Measurements from ENCODE around the gene CCDC57. TPM values are rescaled to one million over a fixed set of nuclear protein-coding genes. Genes with fewer than 3 reads are reported as not detected.

CCDC57 gene
- total RNA-seq, 1 experiment from 2014 or later, result 36.6 TPM

DNA sequence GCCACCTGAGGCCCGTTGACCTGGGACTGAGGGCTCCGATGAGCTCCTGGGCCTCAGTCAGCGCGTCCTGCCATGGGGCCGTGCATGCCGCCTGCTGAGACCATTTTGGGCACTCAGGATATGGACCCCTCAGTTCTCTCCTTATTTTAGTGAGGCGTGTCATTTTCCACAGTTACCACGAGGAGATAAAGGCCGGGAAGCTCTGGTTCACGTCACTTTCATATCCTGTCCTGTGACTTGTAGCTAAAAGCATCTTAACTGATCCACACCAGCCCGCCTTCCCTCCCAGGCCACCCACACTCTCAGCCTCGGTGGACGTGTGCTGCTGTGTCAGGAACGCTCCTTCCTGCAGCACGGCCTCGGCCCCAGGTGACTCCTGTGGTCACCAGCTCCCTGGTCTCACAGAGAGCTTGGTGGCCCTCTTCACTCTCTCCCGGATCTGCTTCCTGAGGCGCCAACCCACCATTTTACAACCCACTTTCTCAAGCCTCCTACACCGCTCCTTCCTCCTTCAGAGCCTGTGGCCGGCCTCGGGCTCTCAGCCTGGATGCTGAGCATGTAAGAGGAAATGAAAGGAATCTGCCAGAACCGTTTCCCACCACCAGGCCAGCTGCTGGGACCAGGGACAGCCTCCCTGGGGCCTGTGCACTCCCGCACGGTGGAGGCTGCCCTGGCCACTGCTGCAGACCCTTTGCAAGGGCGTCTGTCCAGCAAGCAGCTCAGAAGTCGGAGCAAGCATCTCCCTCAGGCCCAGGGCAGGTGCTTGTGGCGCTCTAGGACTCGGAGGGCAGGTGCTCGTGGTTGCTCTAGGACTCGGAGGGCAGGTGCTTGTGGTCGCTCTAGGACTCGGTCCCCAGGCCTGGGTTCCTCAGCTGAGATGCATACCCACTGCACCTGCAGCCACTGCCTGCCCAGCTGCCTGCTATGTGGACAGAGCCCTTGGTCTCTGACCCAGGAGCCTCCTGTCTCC lies 90.7 kb downstream of the CCDC57 start:
- intact Hi-C loops (cut with micrococcal nuclease), result no loop called here

GRCh38 chr17:82121246-82121645 lies 91.4 kb downstream of the CCDC57 start:
- intact Hi-C loops (cut with micrococcal nuclease), result no loop called here
- DNase-seq (no peak), ATAC-seq (no peak)
- H3K27me3 ChIP-seq (ENCODE audit: low read length), result no peaks in the 10 kb centered on the region
- ChIA-PET CTCF (no interaction called here), POLR2A (ENCODE audit: unreplicated experiment) (no interaction called here)
- H3K36me3 ChIP-seq (ENCODE audit: low read depth, low read length), result no peaks in the 10 kb centered on the region
- no peaks in the 10 kb centered on the region for H3K9me2 ChIP-seq (replicated peaks; ENCODE audit: low read length)
- H2AFZ ChIP-seq (ENCODE audit: low read length), result no peak overlapping the region
- no peaks in the 10 kb centered on the region for H3F3A ChIP-seq (ENCODE audit: low read length, unreplicated experiment)
- no peak overlapping the region for H3K27ac ChIP-seq (ENCODE audit: low read length)
- no peaks in the 10 kb centered on the region for H3K79me2 ChIP-seq (ENCODE audit: low read length)
- no peak overlapping the region for H3K4me2 ChIP-seq (ENCODE audit: low read length)
- no peaks in the 10 kb centered on the region for H3K4me1 ChIP-seq (ENCODE audit: insufficient read depth, low read length)
- no peaks in the 10 kb centered on the region for H4K20me1 ChIP-seq (ENCODE audit: low read length)
- H3K9me3 ChIP-seq (ENCODE audit: low read length), result no peaks in the 10 kb centered on the region
- H3K4me3 ChIP-seq (ENCODE audit: low read length), result no peak overlapping the region
- no peak for TF ChIP-seq EZH2 (IDR thresholded peaks at IDR 0.05; ENCODE audit: low read length, unreplicated experiment)
- TF ChIP-seq, protein P1, sequence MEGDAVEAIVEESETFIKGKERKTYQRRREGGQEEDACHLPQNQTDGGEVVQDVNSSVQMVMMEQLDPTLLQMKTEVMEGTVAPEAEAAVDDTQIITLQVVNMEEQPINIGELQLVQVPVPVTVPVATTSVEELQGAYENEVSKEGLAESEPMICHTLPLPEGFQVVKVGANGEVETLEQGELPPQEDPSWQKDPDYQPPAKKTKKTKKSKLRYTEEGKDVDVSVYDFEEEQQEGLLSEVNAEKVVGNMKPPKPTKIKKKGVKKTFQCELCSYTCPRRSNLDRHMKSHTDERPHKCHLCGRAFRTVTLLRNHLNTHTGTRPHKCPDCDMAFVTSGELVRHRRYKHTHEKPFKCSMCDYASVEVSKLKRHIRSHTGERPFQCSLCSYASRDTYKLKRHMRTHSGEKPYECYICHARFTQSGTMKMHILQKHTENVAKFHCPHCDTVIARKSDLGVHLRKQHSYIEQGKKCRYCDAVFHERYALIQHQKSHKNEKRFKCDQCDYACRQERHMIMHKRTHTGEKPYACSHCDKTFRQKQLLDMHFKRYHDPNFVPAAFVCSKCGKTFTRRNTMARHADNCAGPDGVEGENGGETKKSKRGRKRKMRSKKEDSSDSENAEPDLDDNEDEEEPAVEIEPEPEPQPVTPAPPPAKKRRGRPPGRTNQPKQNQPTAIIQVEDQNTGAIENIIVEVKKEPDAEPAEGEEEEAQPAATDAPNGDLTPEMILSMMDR (conservative IDR thresholded peaks at IDR 0.05; ENCODE audit: low read depth, low read length), result no peak
- no peak for TF ChIP-seq EZH2phosphoT487 (IDR thresholded peaks at IDR 0.05; ENCODE audit: borderline replicate concordance, low read length)
- BruUV-seq (replicated peaks), result no TSS peak
- H3K9ac ChIP-seq (ENCODE audit: low read length), result no peak overlapping the region

More for the DNA sequence above, 90.7 kb downstream of the CCDC57 start:
- DNase-seq, result no peak
- TF ChIP-seq EZH2 (IDR thresholded peaks at IDR 0.05; ENCODE audit: low read length, unreplicated experiment), result no peak
- no peak for TF ChIP-seq EZH2phosphoT487 (IDR thresholded peaks at IDR 0.05; ENCODE audit: borderline replicate concordance, low read length)
- TF ChIP-seq, protein P1 (conservative IDR thresholded peaks at IDR 0.05; ENCODE audit: low read depth, low read length), result no peak
- CTCF ChIA-PET, result no interaction called here
- BruUV-seq (replicated peaks), result no TSS peak
- Histone ChIP-seq H3K9me2 (replicated peaks; ENCODE audit: low read length) (no peaks in the 10 kb centered on the region), H3K9me3 (ENCODE audit: low read length) (no peaks in the 10 kb centered on the region), H4K20me1 (ENCODE audit: low read length) (no peaks in the 10 kb centered on the region), H2AFZ (ENCODE audit: low read length) (no peak overlapping the region), H3K4me1 (ENCODE audit: insufficient read depth, low read length) (no peaks in the 10 kb centered on the region), H3K27ac (ENCODE audit: low read length) (no peak overlapping the region), H3K79me2 (ENCODE audit: low read length) (no peaks in the 10 kb centered on the region), H3K27me3 (ENCODE audit: low read length) (no peaks in the 10 kb centered on the region), H3K36me3 (ENCODE audit: low read depth, low read length) (no peaks in the 10 kb centered on the region), H3F3A (ENCODE audit: low read length, unreplicated experiment) (no peaks in the 10 kb centered on the region), H3K4me3 (ENCODE audit: low read length) (no peak overlapping the region), H3K4me2 (ENCODE audit: low read length) (no peak overlapping the region), H3K9ac (ENCODE audit: low read length) (no peak overlapping the region)
- ATAC-seq, result no peak
- POLR2A ChIA-PET (ENCODE audit: unreplicated experiment), result no interaction called here

DNA sequence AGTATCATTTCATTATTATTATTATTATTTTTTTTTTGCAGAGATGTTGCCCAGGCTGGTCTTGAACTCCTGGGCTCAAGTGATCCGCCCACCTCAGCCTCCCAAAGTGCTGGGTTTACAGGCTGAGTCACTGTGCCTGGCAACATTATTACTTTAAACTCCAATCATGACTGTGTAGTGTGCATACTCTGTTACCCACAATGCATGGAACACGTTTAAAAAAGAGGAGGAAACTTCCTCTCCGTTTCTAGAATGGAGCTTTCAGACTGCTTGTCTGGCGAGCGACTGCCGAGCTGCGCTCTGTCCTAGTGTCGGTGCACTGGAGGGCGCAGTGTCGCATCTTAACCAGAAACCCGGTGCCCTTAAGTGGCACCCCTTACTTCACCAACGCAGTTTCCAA lies 92.5 kb downstream of the CCDC57 start:
- Histone ChIP-seq H3K79me2 (ENCODE audit: low read length) (no peaks in the 10 kb centered on the region), H3K4me3 (ENCODE audit: low read length) (no peak overlapping the region), H3K9me3 (ENCODE audit: low read length) (no peaks in the 10 kb centered on the region), H3K27me3 (ENCODE audit: low read length) (no peaks in the 10 kb centered on the region), H3K4me2 (ENCODE audit: low read length) (no peak overlapping the region), H3K9ac (ENCODE audit: low read length) (no peak overlapping the region), H2AFZ (ENCODE audit: low read length) (no peak overlapping the region), H3K27ac (ENCODE audit: low read length) (no peak overlapping the region), H3K4me1 (ENCODE audit: insufficient read depth, low read length) (no peaks in the 10 kb centered on the region), H3K9me2 (replicated peaks; ENCODE audit: low read length) (no peaks in the 10 kb centered on the region), H4K20me1 (ENCODE audit: low read length) (no peaks in the 10 kb centered on the region), H3K36me3 (ENCODE audit: low read depth, low read length) (no peaks in the 10 kb centered on the region), H3F3A (ENCODE audit: low read length, unreplicated experiment) (no peaks in the 10 kb centered on the region)
- intact Hi-C loops (cut with micrococcal nuclease), result no loop called here
- peak; percentile 44 for DNase-seq
- peak; percentile 89 for ATAC-seq
- POLR2A ChIA-PET (ENCODE audit: unreplicated experiment), result no interaction called here
- BruUV-seq (replicated peaks), result no TSS peak
- CTCF ChIA-PET, result no interaction called here
- TF ChIP-seq, protein P1 (conservative IDR thresholded peaks at IDR 0.05; ENCODE audit: low read depth, low read length), result no peak
- no peak for TF ChIP-seq EZH2phosphoT487 (IDR thresholded peaks at IDR 0.05; ENCODE audit: borderline replicate concordance, low read length)
- no peak for TF ChIP-seq EZH2 (IDR thresholded peaks at IDR 0.05; ENCODE audit: low read length, unreplicated experiment)
